Spinal cord (tissue), 10 donors: ENCODE results near the gene PLCXD3. TPM values are rescaled to one million over a fixed set of nuclear protein-coding genes. Genes with fewer than 3 reads are reported as not detected.

Source experiments
- DNase-seq, 6 donors: peaks; one replicate each; pipeline versions ENCODE4 v3.0.0 to v3.0.0-alpha.2; 2013 to 2015; ENCODE audit warnings: low spot score in 6 of 6, low read depth in 4 of 6
- H3K27ac ChIP-seq: one replicate; pipeline ENCODE4 v1.5.1; 2013; ENCODE audit warnings: low read depth, low read length, control low read depth
- H3K27me3 ChIP-seq: one replicate; pipeline ENCODE4 v1.6.1; 2013; ENCODE audit warnings: low read length; ENCODE audit not compliant: control insufficient read depth, insufficient read depth
- H3K36me3 ChIP-seq: one replicate; pipeline ENCODE4 v1.6.1; 2013; ENCODE audit warnings: low read length; ENCODE audit not compliant: control insufficient read depth, insufficient read depth
- H3K4me1 ChIP-seq: one replicate; pipeline ENCODE4 v1.6.1; 2013; ENCODE audit warnings: low read length; ENCODE audit not compliant: control insufficient read depth, insufficient read depth
- H3K4me3 ChIP-seq: one replicate; pipeline ENCODE4 v1.5.1; 2013; ENCODE audit warnings: low read depth, low read length, control low read depth
- H3K9me3 ChIP-seq: one replicate; pipeline ENCODE4 v1.6.1; 2013; ENCODE audit warnings: low read length; ENCODE audit not compliant: control insufficient read depth, insufficient read depth
- WGBS: methylation state at CpG from one replicate; pipeline ENCODE4 v1.1.5; 2013; ENCODE audit warnings: missing lambda C conversion rate; ENCODE audit not compliant: insufficient coverage; 5-methylcytosine and 5-hydroxymethylcytosine counted together
- polyA plus RNA-seq, 2 donors: library from polyadenylated mRNA; unstranded; fragments of 120-200 nt; gene quantifications; one replicate each; pipeline ENCODE4 v1.2.1, GENCODE V29; 2013; ENCODE audit not compliant: insufficient read length in 2 of 2
- total RNA-seq, 2 donors: library from RNA; depleted of rRNA in 1 of 2; stranded (reverse); fragments of 120-200 nt in 1 of 2; fragments of >200 nt in 1 of 2; gene quantifications; one replicate each; pipeline versions ENCODE4 v1.2.3 to v1.2.4, GENCODE V29; 2013 to 2014
- donor health status: healthy.

The PLCXD3 gene
- total and polyA plus RNA-seq, 4 donors = 4.4 to 25.9 (median 11.7) TPM

- Histone ChIP-seq H3K9me3 (no peaks in the 10 kb centered on the region), H3K4me3 (no peak overlapping the region), H3K27me3 (no peaks in the 10 kb centered on the region), H3K27ac (no peak overlapping the region), H3K4me1 (no peaks in the 10 kb centered on the region), H3K36me3 (no peaks in the 10 kb centered on the region)
- WGBS = 85% methylated on average over 2 of the region's 6 CpGs
- no peak for DNase-seq
Observed at GRCh38 chr5:41408676-41409443, 101.5 kb downstream of the PLCXD3 start.

GRCh38 chr5:41406936-41407335 is 103.5 kb downstream of the PLCXD3 start:
- no peaks in the 10 kb centered on the region for H3K4me1 ChIP-seq
- WGBS = 71% methylated on average over 1 of the region's 1 CpG
- DNase-seq = no peak
- H3K27me3 ChIP-seq = no peaks in the 10 kb centered on the region
- no peaks in the 10 kb centered on the region for H3K36me3 ChIP-seq
- H3K9me3 ChIP-seq = no peaks in the 10 kb centered on the region
- H3K27ac ChIP-seq = no peak overlapping the region
- no peak overlapping the region for H3K4me3 ChIP-seq

GRCh38 chr5:41406424-41406823 is 104.0 kb downstream of the PLCXD3 start:
- Histone ChIP-seq H3K9me3 (no peaks in the 10 kb centered on the region), H3K36me3 (no peaks in the 10 kb centered on the region), H3K27me3 (no peaks in the 10 kb centered on the region), H3K4me3 (no peak overlapping the region), H3K27ac (no peak overlapping the region), H3K4me1 (no peaks in the 10 kb centered on the region)
- WGBS = no CpG with 5 or more reads among the region's 1 CpG
- DNase-seq = no peak

GRCh38 chr5:41404757-41405156 is 105.6 kb downstream of the PLCXD3 start:
- no peak for DNase-seq
- no peaks in the 10 kb centered on the region for H3K27me3 ChIP-seq
- no peak overlapping the region for H3K4me3 ChIP-seq
- no peaks in the 10 kb centered on the region for H3K9me3 ChIP-seq
- H3K4me1 ChIP-seq = no peaks in the 10 kb centered on the region
- no peak overlapping the region for H3K27ac ChIP-seq
- no peaks in the 10 kb centered on the region for H3K36me3 ChIP-seq

GRCh38 chr5:41403846-41404245 is 106.6 kb downstream of the PLCXD3 start:
- WGBS = no CpG with 5 or more reads among the region's 3 CpGs
- no peaks in the 10 kb centered on the region for H3K36me3 ChIP-seq
- no peak overlapping the region for H3K27ac ChIP-seq
- H3K9me3 ChIP-seq = no peaks in the 10 kb centered on the region
- no peaks in the 10 kb centered on the region for H3K4me1 ChIP-seq
- H3K27me3 ChIP-seq = no peaks in the 10 kb centered on the region
- no peak overlapping the region for H3K4me3 ChIP-seq
- DNase-seq = no peak

GRCh38 chr5:41402845-41403244 is 107.6 kb downstream of the PLCXD3 start:
- no peak overlapping the region for H3K27ac ChIP-seq
- H3K4me3 ChIP-seq = no peak overlapping the region
- H3K9me3 ChIP-seq = no peaks in the 10 kb centered on the region
- no peaks in the 10 kb centered on the region for H3K36me3 ChIP-seq
- no peak for DNase-seq
- H3K27me3 ChIP-seq = no peaks in the 10 kb centered on the region
- H3K4me1 ChIP-seq = no peaks in the 10 kb centered on the region
- WGBS = 60% methylated on average over 1 of the region's 2 CpGs

- no peak overlapping the region for H3K27ac ChIP-seq
- no CpG with 5 or more reads among the region's 2 CpGs for WGBS
- DNase-seq = no peak
- no peaks in the 10 kb centered on the region for H3K4me1 ChIP-seq
- H3K4me3 ChIP-seq = no peak overlapping the region
- no peaks in the 10 kb centered on the region for H3K27me3 ChIP-seq
- no peaks in the 10 kb centered on the region for H3K36me3 ChIP-seq
- H3K9me3 ChIP-seq = peaks cover 2% of the 10 kb centered on the region
Observed at GRCh38 chr5:41399839-41400238, 110.6 kb downstream of the PLCXD3 start.

- DNase-seq = no peak
- WGBS = 100% methylated on average over 1 of the region's 1 CpG
- Histone ChIP-seq H3K27ac (no peak overlapping the region), H3K9me3 (peaks cover 2% of the 10 kb centered on the region), H3K4me3 (no peak overlapping the region), H3K4me1 (no peaks in the 10 kb centered on the region), H3K36me3 (no peaks in the 10 kb centered on the region), H3K27me3 (no peaks in the 10 kb centered on the region)
Observed at GRCh38 chr5:41392016-41392415, 118.4 kb downstream of the PLCXD3 start.

GRCh38 chr5:41374631-41375030 is 135.8 kb downstream of the PLCXD3 start:
- Histone ChIP-seq H3K4me1 (no peaks in the 10 kb centered on the region), H3K9me3 (no peaks in the 10 kb centered on the region), H3K36me3 (no peaks in the 10 kb centered on the region), H3K27ac (no peak overlapping the region), H3K4me3 (no peak overlapping the region), H3K27me3 (no peaks in the 10 kb centered on the region)
- no peak for DNase-seq
- whole genome bisulfite sequencing = 100% methylated on average over 1 of the region's 2 CpGs

- 90% methylated on average over 3 of the region's 5 CpGs for WGBS
- no peak for DNase-seq
- Histone ChIP-seq H3K27ac (no peak overlapping the region), H3K4me1 (no peaks in the 10 kb centered on the region), H3K4me3 (no peak overlapping the region), H3K9me3 (no peaks in the 10 kb centered on the region), H3K27me3 (no peaks in the 10 kb centered on the region), H3K36me3 (no peaks in the 10 kb centered on the region)
Observed at GRCh38 chr5:41373230-41373629, 137.2 kb downstream of the PLCXD3 start.
